ENCODE results near the gene MXD3.

GRCh38 chr5:177347699-177348098, 36.0 kb upstream of the MXD3 start:
- no peak for TF ChIP-seq POLR2AphosphoS5 (IDR thresholded peaks at IDR 0.05; ENCODE audit: borderline replicate concordance, low read depth, low read length)
- no peak for TF ChIP-seq EZH2 (IDR thresholded peaks at IDR 0.05)
